Esophagus muscularis mucosa (tissue), 4 donors: ENCODE data around the gene ACAP3. TPM values are rescaled to one million over a fixed set of nuclear protein-coding genes. Genes with fewer than 3 reads are reported as not detected.

Experiments used
- DNase-seq: peaks from one replicate; pipeline ENCODE4 v3.0.0-alpha.2; 2017; ENCODE audit errors: extremely low spot score
- H3K27ac ChIP-seq, 4 donors: fragments of 200-600 bp; sonication (generic); replicated peaks in 1 of 4; 1 replicate in 3 of 4; 2 replicates in 1 of 4; pipeline ENCODE4 v1.5.1; 2016 to 2019; ENCODE audit warnings: mild to moderate bottlenecking in 1 of 4
- H3K27me3 ChIP-seq, 4 donors: fragments of 200-600 bp; sonication (generic); one replicate each; pipeline versions ENCODE4 v1.5.1 to v1.6.0; 2016 to 2019
- H3K36me3 ChIP-seq, 4 donors: fragments of 200-600 bp; sonication (generic); one replicate each; pipeline ENCODE4 v1.5.1; 2016 to 2019
- H3K4me1 ChIP-seq, 4 donors: fragments of 200-600 bp; sonication (generic); one replicate each; pipeline ENCODE4 v1.5.1; 2016 to 2019
- H3K4me3 ChIP-seq, 4 donors: fragments of 200-600 bp; sonication (generic); 1 replicate in 2 of 4; 2 replicates in 2 of 4; pipeline ENCODE4 v1.5.1; 2016 to 2019; ENCODE audit warnings: mild to moderate bottlenecking in 4 of 4, moderate library complexity in 1 of 4
- H3K9me3 ChIP-seq, 4 donors: fragments of 200-600 bp; sonication (generic); 1 replicate in 3 of 4; 2 replicates in 1 of 4; pipeline ENCODE4 v1.5.1; 2016 to 2019
- CTCF ChIP-seq, 3 experiments: fragments of 200-600 bp in 2 of 3; fragments of 450-650 bp in 1 of 3; sonication (generic) in 2 of 3; IDR thresholded peaks; one replicate each; pipeline ENCODE4 v1.5.1; 2017 to 2019; ENCODE audit warnings: antibody characterized with exemption in 3 of 3, mild to moderate bottlenecking in 2 of 3, moderate library complexity in 1 of 3
- EP300 ChIP-seq: sonication (generic); formaldehyde crosslinking; IDR thresholded peaks from one replicate; pipeline ENCODE4 v1.6.1; 2017; ENCODE audit warnings: antibody characterized with exemption
- POLR2A ChIP-seq: fragments of 450-650 bp; IDR thresholded peaks from one replicate; pipeline ENCODE4 v1.6.1; 2017; ENCODE audit warnings: antibody characterized with exemption, moderate library complexity, mild to moderate bottlenecking, low read depth
- POLR2AphosphoS5 ChIP-seq, 2 donors: sonication (generic); formaldehyde crosslinking; IDR thresholded peaks; one replicate each; pipeline ENCODE4 v1.6.1; 2017; ENCODE audit warnings: antibody characterized with exemption in 2 of 2
- WGBS: methylation state at CpG from one replicate; pipeline ENCODE4 v1.1.5; 2018; 5-methylcytosine and 5-hydroxymethylcytosine counted together
- intact Hi-C: fragments of 100-400 bp; cut with DNase I; formaldehyde crosslinking; loops from one replicate; pipeline ENCODE4 v1.15.1; 2023
- total RNA-seq, 4 donors: library from RNA; depleted of rRNA; stranded (reverse); fragments of >200 nt; gene quantifications; one replicate each; pipeline versions ENCODE4 v1.1.0 to v1.2.1, GENCODE V29; 2016

The ACAP3 gene
- total RNA-seq, 4 donors from 2014 or later, result 34.8 to 63.2 (median 47.4) TPM

- H3K4me1 ChIP-seq, result peaks cover 39 to 51% (median 42%) of the 10 kb centered on the region in 4 donors
- peaks cover 0 to 5% (median under 1%) of the 10 kb centered on the region in 4 donors for H3K36me3 ChIP-seq
- no peaks in the 10 kb centered on the region for H3K9me3 ChIP-seq
- TF ChIP-seq CTCF (IDR thresholded peaks at IDR 0.05), result no peak
- TF ChIP-seq POLR2AphosphoS5 (IDR thresholded peaks at IDR 0.05), result no peak
- no peak for TF ChIP-seq POLR2A
- TF ChIP-seq EP300, result no peak
- no peaks in the 10 kb centered on the region for H3K27me3 ChIP-seq
- H3K4me3 ChIP-seq, result peak overlapping the region; percentile 69 to 98 (median 96)
- no peak for DNase-seq
- intact Hi-C loops, result loop anchor here (5.0 kb wide), 1 partner anchor 43 kb away; the partner anchor contains the start of genes B3GALT6 and SDF4
- WGBS, result 87% methylated on average over 6 of the region's 15 CpGs
- peak overlapping the region; percentile 81 to 92 (median 86) for H3K27ac ChIP-seq
Measured at GRCh38 chr1:1274931-1275431, 32.7 kb downstream of the ACAP3 start.

- no peak for DNase-seq
- Histone ChIP-seq H3K9me3 (no peaks in the 10 kb centered on the region), H3K27me3 (no peaks in the 10 kb centered on the region), H3K36me3 (peaks cover 0 to 5% (median 2%) of the 10 kb centered on the region in 4 donors), H3K27ac (peak overlapping the region; percentile 81 to 92 (median 86)), H3K4me1 (peaks cover 40 to 56% (median 47%) of the 10 kb centered on the region in 4 donors), H3K4me3 (peak overlapping the region; percentile 69 to 98 (median 96))
- intact Hi-C loops, result loop anchor here (5.0 kb wide), 1 partner anchor 42 kb away; the partner anchor contains the start of genes B3GALT6 and SDF4
- no peak for TF ChIP-seq CTCF (IDR thresholded peaks at IDR 0.05)
- TF ChIP-seq EP300, result no peak
- no peak for TF ChIP-seq POLR2AphosphoS5 (IDR thresholded peaks at IDR 0.05)
- no peak for TF ChIP-seq POLR2A
- 39% methylated on average over 6 of the region's 31 CpGs for WGBS
Measured at GRCh38 chr1:1274299-1274930, 33.3 kb downstream of the ACAP3 start.

- WGBS, result 0% methylated on average over 9 of the region's 105 CpGs
- H3K4me3 ChIP-seq, result peak within 1 kb of the TSS; percentile 69 to 98 (median 96)
- no peaks in the 10 kb centered on the region for H3K27me3 ChIP-seq
- intact Hi-C loops, result loop anchor here (5.0 kb wide), 1 partner anchor 41 kb away; the partner anchor contains the start of genes B3GALT6 and SDF4
- H3K36me3 ChIP-seq, result peaks cover 0 to 7% (median 2%) of the 10 kb centered on the region in 4 donors
- peak; percentile 97 for DNase-seq
- H3K27ac ChIP-seq, result peak within 1 kb of the TSS; percentile 81 to 92 (median 86)
- TF ChIP-seq CTCF (IDR thresholded peaks at IDR 0.05) (no peak), POLR2AphosphoS5 (IDR thresholded peaks at IDR 0.05) (peak; percentile 80 to 82), EP300 (no peak), POLR2A (peak; percentile 30)
- no peaks in the 10 kb centered on the region for H3K9me3 ChIP-seq
- peaks cover 40 to 64% (median 50%) of the 10 kb centered on the region in 4 donors for H3K4me1 ChIP-seq
Measured at GRCh38 chr1:1273512-1274298, 34.0 kb downstream of the ACAP3 start, which contains the start of gene UBE2J2. Gene UBE2J2 (minus strand): TSS chr1:1273854. CDS start chr1:1267992, 5,862 bp downstream.

GRCh38 chr1:1273209-1273511 is 34.6 kb downstream of the ACAP3 start:
- H3K36me3 ChIP-seq, result peaks cover 3 to 13% (median 7%) of the 10 kb centered on the region in 4 donors
- no peaks in the 10 kb centered on the region for H3K27me3 ChIP-seq
- WGBS, result no CpG with 5 or more reads among the region's 31 CpGs
- H3K9me3 ChIP-seq, result no peaks in the 10 kb centered on the region
- H3K27ac ChIP-seq, result peak overlapping the region; percentile 81 to 92 (median 86)
- peak overlapping the region; percentile 69 to 98 (median 96) for H3K4me3 ChIP-seq
- peaks cover 40 to 69% (median 53%) of the 10 kb centered on the region in 4 donors for H3K4me1 ChIP-seq
- TF ChIP-seq POLR2A (no peak), POLR2AphosphoS5 (IDR thresholded peaks at IDR 0.05) (no peak), CTCF (IDR thresholded peaks at IDR 0.05) (no peak), EP300 (no peak)
- no peak for DNase-seq
- intact Hi-C loops, result loop anchor here (5.0 kb wide), 1 partner anchor 41 kb away; the partner anchor contains the start of genes B3GALT6 and SDF4
